Mesothelial cell of epicardium (in vitro differentiated cells): ENCODE data around the gene ALDH1B1. TPM values are rescaled to one million over a fixed set of nuclear protein-coding genes. Genes with fewer than 3 reads are reported as not detected.

ENCODE experiments used
- DNase-seq, 2 experiments: peaks; one replicate each; pipeline ENCODE4 v3.0.0; 2021; ENCODE audit warnings: low spot score in 2 of 2; ENCODE audit not compliant: unreplicated experiment in 2 of 2
- H3K27ac Mint-ChIP-seq: 2 replicates; pipeline ENCODE4 v1.8.0; 2021; ENCODE audit warnings: mixed read lengths
- H3K27me3 Mint-ChIP-seq: 2 replicates; pipeline ENCODE4 v1.8.0; 2021; ENCODE audit warnings: low read depth, mixed read lengths
- H3K36me3 Mint-ChIP-seq: 2 replicates; pipeline ENCODE4 v1.8.0; 2021; ENCODE audit warnings: mixed read lengths
- H3K4me1 Mint-ChIP-seq: 2 replicates; pipeline ENCODE4 v1.8.0; 2021; ENCODE audit warnings: mixed read lengths
- H3K4me3 Mint-ChIP-seq: 2 replicates; pipeline ENCODE4 v1.8.0; 2021; ENCODE audit warnings: mild to moderate bottlenecking, moderate library complexity, mixed read lengths
- H3K9me3 Mint-ChIP-seq: 2 replicates; pipeline ENCODE4 v1.8.0; 2021; ENCODE audit warnings: mixed read lengths
- total RNA-seq: library from RNA; stranded (reverse); gene quantifications from 3 replicates; pipeline ENCODE4 v1.2.1, GENCODE V29; 2021
- TF ChIP-seq, protein P1 (sequence below): fragments of 200-600 bp; sonication (generic); IDR thresholded peaks from one replicate; pipeline ENCODE4 v1.5.0; 2021; ENCODE audit warnings: antibody characterized with exemption; ENCODE audit not compliant: unreplicated experiment

The ALDH1B1 gene
- total RNA-seq, 1 donor from 2014 or later, result 17.5 TPM

- H3K27ac Mint-ChIP-seq, result no peak overlapping the region
- peaks cover 2% of the 10 kb centered on the region for H3K27me3 Mint-ChIP-seq
- H3K4me1 Mint-ChIP-seq, result peaks cover 15% of the 10 kb centered on the region
- DNase-seq, result no peak
- no peaks in the 10 kb centered on the region for H3K9me3 Mint-ChIP-seq
- H3K4me3 Mint-ChIP-seq, result no peak overlapping the region
- TF ChIP-seq, protein P1, sequence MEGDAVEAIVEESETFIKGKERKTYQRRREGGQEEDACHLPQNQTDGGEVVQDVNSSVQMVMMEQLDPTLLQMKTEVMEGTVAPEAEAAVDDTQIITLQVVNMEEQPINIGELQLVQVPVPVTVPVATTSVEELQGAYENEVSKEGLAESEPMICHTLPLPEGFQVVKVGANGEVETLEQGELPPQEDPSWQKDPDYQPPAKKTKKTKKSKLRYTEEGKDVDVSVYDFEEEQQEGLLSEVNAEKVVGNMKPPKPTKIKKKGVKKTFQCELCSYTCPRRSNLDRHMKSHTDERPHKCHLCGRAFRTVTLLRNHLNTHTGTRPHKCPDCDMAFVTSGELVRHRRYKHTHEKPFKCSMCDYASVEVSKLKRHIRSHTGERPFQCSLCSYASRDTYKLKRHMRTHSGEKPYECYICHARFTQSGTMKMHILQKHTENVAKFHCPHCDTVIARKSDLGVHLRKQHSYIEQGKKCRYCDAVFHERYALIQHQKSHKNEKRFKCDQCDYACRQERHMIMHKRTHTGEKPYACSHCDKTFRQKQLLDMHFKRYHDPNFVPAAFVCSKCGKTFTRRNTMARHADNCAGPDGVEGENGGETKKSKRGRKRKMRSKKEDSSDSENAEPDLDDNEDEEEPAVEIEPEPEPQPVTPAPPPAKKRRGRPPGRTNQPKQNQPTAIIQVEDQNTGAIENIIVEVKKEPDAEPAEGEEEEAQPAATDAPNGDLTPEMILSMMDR, result no peak
- no peaks in the 10 kb centered on the region for H3K36me3 Mint-ChIP-seq
Observed at GRCh38 chr9:38363589-38363925, 28.9 kb upstream of the ALDH1B1 start.

DNA sequence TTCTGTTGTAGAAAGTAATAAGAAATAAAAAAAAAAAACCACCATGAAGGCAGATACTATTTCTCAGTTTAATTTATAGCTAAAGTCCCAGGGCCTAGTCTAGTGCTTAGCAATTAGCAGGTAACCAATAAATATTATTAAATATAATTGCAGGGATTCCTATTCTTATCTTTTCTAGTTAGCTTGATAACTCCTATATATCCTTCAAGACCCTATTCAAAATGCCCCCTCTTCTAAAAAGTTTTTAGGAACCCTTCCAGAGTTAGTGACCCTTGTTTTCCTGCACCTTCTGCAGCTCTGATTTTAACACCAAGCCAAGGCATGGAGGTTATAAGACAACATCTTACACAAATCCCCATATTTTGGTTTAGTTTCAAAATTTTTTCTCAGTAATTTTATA is 24.6 kb upstream of the ALDH1B1 start:
- Mint-ChIP-seq H3K27ac (no peak overlapping the region), H3K4me1 (peaks cover 6% of the 10 kb centered on the region), H3K36me3 (no peaks in the 10 kb centered on the region), H3K27me3 (peaks cover 12% of the 10 kb centered on the region), H3K9me3 (no peaks in the 10 kb centered on the region), H3K4me3 (no peak overlapping the region)
- DNase-seq, result no peak
- TF ChIP-seq, protein P1, result no peak

GRCh38 chr9:38368731-38369130 is 23.8 kb upstream of the ALDH1B1 start:
- H3K4me1 Mint-ChIP-seq, result peaks cover 6% of the 10 kb centered on the region
- no peaks in the 10 kb centered on the region for H3K9me3 Mint-ChIP-seq
- H3K4me3 Mint-ChIP-seq, result no peak overlapping the region
- DNase-seq, result no peak
- TF ChIP-seq, protein P1, result no peak
- no peak overlapping the region for H3K27ac Mint-ChIP-seq
- peaks cover 12% of the 10 kb centered on the region for H3K27me3 Mint-ChIP-seq
- no peaks in the 10 kb centered on the region for H3K36me3 Mint-ChIP-seq

- Mint-ChIP-seq H3K4me3 (no peak overlapping the region), H3K36me3 (no peaks in the 10 kb centered on the region), H3K27ac (no peak overlapping the region), H3K9me3 (no peaks in the 10 kb centered on the region), H3K4me1 (peaks cover 6% of the 10 kb centered on the region), H3K27me3 (peaks cover 11% of the 10 kb centered on the region)
- no peak for DNase-seq
- TF ChIP-seq, protein P1, result no peak
Observed at GRCh38 chr9:38370176-38370575, 22.3 kb upstream of the ALDH1B1 start.

DNA sequence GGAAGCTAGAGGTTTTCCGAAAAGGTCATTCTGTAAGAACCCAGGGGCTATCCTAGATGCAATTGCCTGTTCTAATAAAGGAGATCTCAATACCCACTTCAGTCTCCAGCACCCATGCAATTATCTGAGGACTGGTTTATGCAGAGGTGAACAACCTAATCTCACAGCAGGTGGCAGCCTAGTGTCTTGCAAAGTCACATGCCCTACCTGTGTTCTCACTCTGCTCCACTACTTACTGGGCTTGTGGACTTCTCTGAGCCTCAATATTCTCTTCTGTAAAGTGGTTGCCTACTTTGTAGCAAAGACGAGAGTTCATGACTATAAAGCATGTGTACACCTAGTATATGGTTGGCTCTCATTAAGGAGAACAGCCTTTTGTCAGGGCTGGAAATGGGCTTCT is 21.0 kb upstream of the ALDH1B1 start:
- Mint-ChIP-seq H3K36me3 (no peaks in the 10 kb centered on the region), H3K4me3 (no peak overlapping the region), H3K4me1 (peaks cover 6% of the 10 kb centered on the region), H3K27me3 (peaks cover 12% of the 10 kb centered on the region), H3K27ac (no peak overlapping the region), H3K9me3 (no peaks in the 10 kb centered on the region)
- DNase-seq, result no peak
- TF ChIP-seq, protein P1, result no peak
